Keratinocyte (primary cell): ENCODE data around the gene NEUROG3. TPM values are rescaled to one million over a fixed set of nuclear protein-coding genes. Genes with fewer than 3 reads are reported as not detected.

Source experiments
- DNase-seq: peaks from one replicate; pipeline ENCODE4 v3.0.0-alpha.2; 2011; ENCODE audit warnings: low read depth, missing footprints, low spot score
- FAIRE-seq: peaks from 2 replicates; lab custom pipeline; 2011; peaks lifted over from hg19 to GRCh38; lab: Jason Lieb, UNC
- H2AFZ ChIP-seq: 2 replicates; pipeline ENCODE4 v1.6.0; 2012; ENCODE audit warnings: low read length, control low read depth, inconsistent platforms; ENCODE audit not compliant: control insufficient read depth
- H3K27ac ChIP-seq: 2 replicates; pipeline ENCODE4 v1.5.1; 2011; ENCODE audit warnings: low read length; ENCODE audit not compliant: control insufficient read depth, insufficient read depth
- H3K27me3 ChIP-seq: 3 replicates; pipeline ENCODE4 v1.6.0; 2011; ENCODE audit warnings: low read length; ENCODE audit not compliant: control insufficient read depth, insufficient read depth; ENCODE audit errors: extremely low read depth
- H3K36me3 ChIP-seq, 2 experiments: 2 replicates in 1 of 2; 3 replicates in 1 of 2; pipeline ENCODE4 v1.5.1; 2011; ENCODE audit warnings: low read length in 2 of 2, mild to moderate bottlenecking in 1 of 2; ENCODE audit not compliant: control insufficient read depth in 2 of 2, insufficient read depth in 2 of 2; ENCODE audit errors: extremely low read depth in 1 of 2
- H3K4me1 ChIP-seq: 3 replicates; pipeline ENCODE4 v1.5.1; 2011; ENCODE audit warnings: low read length; ENCODE audit not compliant: control insufficient read depth, insufficient read depth; ENCODE audit errors: extremely low read depth
- H3K4me2 ChIP-seq: 3 replicates; pipeline ENCODE4 v1.6.0; 2011; ENCODE audit warnings: low read depth, low read length; ENCODE audit not compliant: control insufficient read depth, insufficient read depth; ENCODE audit errors: extremely low read depth
- H3K4me3 ChIP-seq, 3 experiments: fragments of 200-600 bp in 1 of 3; sonication (generic) in 1 of 3; 2 replicates in 2 of 3; 3 replicates in 1 of 3; pipeline ENCODE4 v1.5.1; 2011 to 2016; ENCODE audit warnings: low read length in 3 of 3, mild to moderate bottlenecking in 3 of 3, control low read depth in 2 of 3, inconsistent platforms in 1 of 3, low read depth in 1 of 3, mixed read lengths in 1 of 3, mixed run types in 1 of 3, moderate library complexity in 1 of 3; ENCODE audit not compliant: control insufficient read depth in 2 of 3, insufficient read depth in 2 of 3; ENCODE audit errors: extremely low read depth in 1 of 3
- H3K79me2 ChIP-seq: 2 replicates; pipeline ENCODE4 v1.6.0; 2012; ENCODE audit warnings: low read length; ENCODE audit not compliant: control insufficient read depth, insufficient read depth
- H3K9ac ChIP-seq: 3 replicates; pipeline ENCODE4 v1.6.0; 2011; ENCODE audit warnings: low read length; ENCODE audit not compliant: control insufficient read depth, insufficient read depth; ENCODE audit errors: extremely low read depth
- H3K9me1 ChIP-seq: 3 replicates; pipeline ENCODE4 v1.6.0; 2011; ENCODE audit warnings: low read length; ENCODE audit not compliant: control insufficient read depth, insufficient read depth; ENCODE audit errors: extremely low read depth
- H3K9me3 ChIP-seq: 2 replicates; pipeline ENCODE4 v1.5.1; 2012; ENCODE audit warnings: low read depth, low read length; ENCODE audit not compliant: control insufficient read depth
- H4K20me1 ChIP-seq: 3 replicates; pipeline ENCODE4 v1.6.0; 2011; ENCODE audit warnings: low read length; ENCODE audit not compliant: control insufficient read depth, insufficient read depth; ENCODE audit errors: extremely low read depth
- EZH2 ChIP-seq: IDR thresholded peaks from one replicate; pipeline ENCODE4 v1.6.1; 2012; ENCODE audit warnings: inconsistent platforms, mild to moderate bottlenecking, low read length, moderate library complexity
- dilution Hi-C: fragments of 300-500 bp; cut with MboI; formaldehyde crosslinking; loops from one replicate; pipeline ENCODE4 v1.7.0; 2020; ENCODE audit warnings: low sequenced_read_pairs; ENCODE audit not compliant: extremely low pct_ligation_motif_present
- polyA plus RNA-seq, 5 experiments: library from polyadenylated mRNA; depleted of rRNA in 3 of 5; stranded (reverse) in 3 of 5; stranded (forward) in 1 of 5; unstranded in 1 of 5; fragments of >200 nt; gene quantifications; 1 replicate in 1 of 5; 2 replicates in 3 of 5; 3 replicates in 1 of 5; pipeline versions ENCODE4 v1.2.1 to v1.2.3, GENCODE V29; 2011 to 2012; ENCODE audit warnings: missing spikeins in 2 of 5, low read depth in 1 of 5, low replicate concordance in 1 of 5
- TF ChIP-seq, protein P1 (sequence below), 3 experiments: IDR thresholded peaks in 1 of 3; conservative IDR thresholded peaks in 1 of 3; optimal IDR thresholded peaks in 1 of 3; 2 replicates in 2 of 3; 3 replicates in 1 of 3; pipeline versions ENCODE3 to v1.5.1; 2011; ENCODE audit warnings: low read length in 3 of 3, mild to moderate bottlenecking in 3 of 3, moderate library complexity in 2 of 3, control low read depth in 1 of 3, inconsistent platforms in 1 of 3; ENCODE audit not compliant: insufficient read depth in 2 of 3; ENCODE audit errors: extremely low read depth in 1 of 3

Gene NEUROG3
- polyA plus RNA-seq, 1 donor (not counting 4 experiments of a cell fraction or from before 2014, with no cell fraction given): not detected

DNA sequence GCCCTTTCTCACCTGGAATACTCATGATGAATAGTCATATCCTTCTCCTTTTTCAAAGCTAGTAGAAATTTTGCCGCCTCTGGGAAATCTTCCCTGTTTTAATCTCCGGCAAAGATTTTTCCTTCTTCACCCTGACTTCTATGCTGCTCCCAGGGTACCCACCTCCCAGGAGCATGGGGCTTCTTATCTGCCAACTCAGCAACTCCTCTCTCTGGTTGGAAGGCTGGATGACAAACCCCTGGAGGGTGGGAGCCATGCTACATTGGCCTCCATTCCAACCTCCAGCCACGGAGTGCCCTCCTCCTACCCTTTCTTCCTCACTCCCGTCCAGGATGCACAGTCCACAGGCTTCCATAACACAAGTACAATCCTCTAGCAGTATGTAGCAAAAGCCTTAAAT is 19.9 kb downstream of the NEUROG3 start:
- H3K4me2 ChIP-seq: no peak overlapping the region
- dilution Hi-C loops: no loop called here
- peaks cover 8% of the 10 kb centered on the region for H3K27me3 ChIP-seq

DNA sequence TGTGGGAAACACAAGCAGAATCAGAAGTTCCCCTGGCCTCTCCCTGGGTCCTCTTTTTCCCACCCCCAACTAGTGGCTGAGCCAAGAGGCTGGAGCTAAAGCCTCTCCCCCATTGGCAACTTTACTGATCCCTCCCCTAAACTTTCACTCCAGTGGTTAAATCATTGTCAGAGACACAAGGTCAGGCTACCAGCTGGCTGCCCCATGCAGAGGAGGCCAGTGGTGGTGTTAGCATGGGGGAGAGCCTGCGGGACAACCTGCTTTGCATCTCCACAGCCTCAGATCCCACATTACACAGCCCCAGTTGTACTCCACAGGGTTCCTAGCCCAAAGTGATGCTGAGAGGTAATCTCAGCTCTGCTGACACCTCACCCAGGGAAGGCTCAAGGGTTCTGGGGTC is 21.0 kb downstream of the NEUROG3 start:
- FAIRE-seq: no peak
- dilution Hi-C loops: no loop called here

More for the DNA sequence above, 19.9 kb downstream of the NEUROG3 start:
- TF ChIP-seq, protein P1, sequence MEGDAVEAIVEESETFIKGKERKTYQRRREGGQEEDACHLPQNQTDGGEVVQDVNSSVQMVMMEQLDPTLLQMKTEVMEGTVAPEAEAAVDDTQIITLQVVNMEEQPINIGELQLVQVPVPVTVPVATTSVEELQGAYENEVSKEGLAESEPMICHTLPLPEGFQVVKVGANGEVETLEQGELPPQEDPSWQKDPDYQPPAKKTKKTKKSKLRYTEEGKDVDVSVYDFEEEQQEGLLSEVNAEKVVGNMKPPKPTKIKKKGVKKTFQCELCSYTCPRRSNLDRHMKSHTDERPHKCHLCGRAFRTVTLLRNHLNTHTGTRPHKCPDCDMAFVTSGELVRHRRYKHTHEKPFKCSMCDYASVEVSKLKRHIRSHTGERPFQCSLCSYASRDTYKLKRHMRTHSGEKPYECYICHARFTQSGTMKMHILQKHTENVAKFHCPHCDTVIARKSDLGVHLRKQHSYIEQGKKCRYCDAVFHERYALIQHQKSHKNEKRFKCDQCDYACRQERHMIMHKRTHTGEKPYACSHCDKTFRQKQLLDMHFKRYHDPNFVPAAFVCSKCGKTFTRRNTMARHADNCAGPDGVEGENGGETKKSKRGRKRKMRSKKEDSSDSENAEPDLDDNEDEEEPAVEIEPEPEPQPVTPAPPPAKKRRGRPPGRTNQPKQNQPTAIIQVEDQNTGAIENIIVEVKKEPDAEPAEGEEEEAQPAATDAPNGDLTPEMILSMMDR (optimal IDR thresholded peaks at IDR 0.05 in 1 of 3, IDR thresholded peaks at IDR 0.05 in 1 of 3, conservative IDR thresholded peaks at IDR 0.05 in 1 of 3; ENCODE audit: extremely low read depth in 1 of 3, insufficient read depth in 2 of 3, low read length in 3 of 3): no peak
- no peak for TF ChIP-seq EZH2
- Histone ChIP-seq H3K36me3 (no peaks in the 10 kb centered on the region), H3K9ac (no peak overlapping the region), H3K9me3 (peaks cover 6% of the 10 kb centered on the region), H3K4me3 (no peak overlapping the region), H3K27ac (no peak overlapping the region), H4K20me1 (no peaks in the 10 kb centered on the region), H3K79me2 (no peaks in the 10 kb centered on the region), H3K9me1 (no peaks in the 10 kb centered on the region), H2AFZ (no peak overlapping the region), H3K4me1 (no peaks in the 10 kb centered on the region)
- FAIRE-seq (no peak), DNase-seq (no peak)

More for the DNA sequence above, 21.0 kb downstream of the NEUROG3 start:
- Histone ChIP-seq H4K20me1 (no peaks in the 10 kb centered on the region), H3K9me1 (no peaks in the 10 kb centered on the region), H3K4me2 (no peak overlapping the region), H3K4me1 (no peaks in the 10 kb centered on the region), H2AFZ (no peak overlapping the region), H3K9ac (no peak overlapping the region), H3K27ac (no peak overlapping the region), H3K79me2 (no peaks in the 10 kb centered on the region), H3K27me3 (peaks cover 8% of the 10 kb centered on the region), H3K36me3 (no peaks in the 10 kb centered on the region), H3K9me3 (peaks cover 6% of the 10 kb centered on the region), H3K4me3 (no peak overlapping the region)
- DNase-seq: no peak
- TF ChIP-seq, protein P1 (optimal IDR thresholded peaks at IDR 0.05 in 1 of 3, IDR thresholded peaks at IDR 0.05 in 1 of 3, conservative IDR thresholded peaks at IDR 0.05 in 1 of 3; ENCODE audit: extremely low read depth in 1 of 3, insufficient read depth in 2 of 3, low read length in 3 of 3): no peak
- TF ChIP-seq EZH2: no peak
